ENCODE data around the gene POLR1E.

DNA sequence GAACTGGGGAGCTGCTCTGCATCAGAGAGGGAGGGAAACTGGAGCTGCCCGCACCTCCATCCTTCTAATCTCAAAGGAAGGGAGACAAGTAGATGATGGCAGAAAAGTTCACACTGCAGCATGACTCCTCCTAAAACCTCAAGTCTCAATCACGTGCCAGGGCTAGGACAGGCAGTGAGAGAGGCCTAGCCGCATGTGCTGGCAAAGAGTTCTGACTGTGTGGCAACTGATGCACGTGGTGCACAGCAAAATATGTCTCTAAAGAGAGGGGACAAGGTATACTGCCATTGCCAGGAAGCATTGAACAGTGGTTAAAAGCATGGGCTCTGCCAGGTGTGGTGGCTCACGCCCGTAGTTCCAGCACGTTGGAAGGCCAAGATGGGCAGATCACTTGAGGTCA, 52.4 kb downstream of the POLR1E start:
- TF ChIP-seq, protein P1, sequence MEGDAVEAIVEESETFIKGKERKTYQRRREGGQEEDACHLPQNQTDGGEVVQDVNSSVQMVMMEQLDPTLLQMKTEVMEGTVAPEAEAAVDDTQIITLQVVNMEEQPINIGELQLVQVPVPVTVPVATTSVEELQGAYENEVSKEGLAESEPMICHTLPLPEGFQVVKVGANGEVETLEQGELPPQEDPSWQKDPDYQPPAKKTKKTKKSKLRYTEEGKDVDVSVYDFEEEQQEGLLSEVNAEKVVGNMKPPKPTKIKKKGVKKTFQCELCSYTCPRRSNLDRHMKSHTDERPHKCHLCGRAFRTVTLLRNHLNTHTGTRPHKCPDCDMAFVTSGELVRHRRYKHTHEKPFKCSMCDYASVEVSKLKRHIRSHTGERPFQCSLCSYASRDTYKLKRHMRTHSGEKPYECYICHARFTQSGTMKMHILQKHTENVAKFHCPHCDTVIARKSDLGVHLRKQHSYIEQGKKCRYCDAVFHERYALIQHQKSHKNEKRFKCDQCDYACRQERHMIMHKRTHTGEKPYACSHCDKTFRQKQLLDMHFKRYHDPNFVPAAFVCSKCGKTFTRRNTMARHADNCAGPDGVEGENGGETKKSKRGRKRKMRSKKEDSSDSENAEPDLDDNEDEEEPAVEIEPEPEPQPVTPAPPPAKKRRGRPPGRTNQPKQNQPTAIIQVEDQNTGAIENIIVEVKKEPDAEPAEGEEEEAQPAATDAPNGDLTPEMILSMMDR (IDR thresholded peaks at IDR 0.05): no peak
- TF ChIP-seq, protein P2, sequence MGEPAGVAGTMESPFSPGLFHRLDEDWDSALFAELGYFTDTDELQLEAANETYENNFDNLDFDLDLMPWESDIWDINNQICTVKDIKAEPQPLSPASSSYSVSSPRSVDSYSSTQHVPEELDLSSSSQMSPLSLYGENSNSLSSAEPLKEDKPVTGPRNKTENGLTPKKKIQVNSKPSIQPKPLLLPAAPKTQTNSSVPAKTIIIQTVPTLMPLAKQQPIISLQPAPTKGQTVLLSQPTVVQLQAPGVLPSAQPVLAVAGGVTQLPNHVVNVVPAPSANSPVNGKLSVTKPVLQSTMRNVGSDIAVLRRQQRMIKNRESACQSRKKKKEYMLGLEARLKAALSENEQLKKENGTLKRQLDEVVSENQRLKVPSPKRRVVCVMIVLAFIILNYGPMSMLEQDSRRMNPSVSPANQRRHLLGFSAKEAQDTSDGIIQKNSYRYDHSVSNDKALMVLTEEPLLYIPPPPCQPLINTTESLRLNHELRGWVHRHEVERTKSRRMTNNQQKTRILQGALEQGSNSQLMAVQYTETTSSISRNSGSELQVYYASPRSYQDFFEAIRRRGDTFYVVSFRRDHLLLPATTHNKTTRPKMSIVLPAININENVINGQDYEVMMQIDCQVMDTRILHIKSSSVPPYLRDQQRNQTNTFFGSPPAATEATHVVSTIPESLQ (CRISPR knock-in tag; IDR thresholded peaks at IDR 0.05): no peak
- TF ChIP-seq, protein P3, sequence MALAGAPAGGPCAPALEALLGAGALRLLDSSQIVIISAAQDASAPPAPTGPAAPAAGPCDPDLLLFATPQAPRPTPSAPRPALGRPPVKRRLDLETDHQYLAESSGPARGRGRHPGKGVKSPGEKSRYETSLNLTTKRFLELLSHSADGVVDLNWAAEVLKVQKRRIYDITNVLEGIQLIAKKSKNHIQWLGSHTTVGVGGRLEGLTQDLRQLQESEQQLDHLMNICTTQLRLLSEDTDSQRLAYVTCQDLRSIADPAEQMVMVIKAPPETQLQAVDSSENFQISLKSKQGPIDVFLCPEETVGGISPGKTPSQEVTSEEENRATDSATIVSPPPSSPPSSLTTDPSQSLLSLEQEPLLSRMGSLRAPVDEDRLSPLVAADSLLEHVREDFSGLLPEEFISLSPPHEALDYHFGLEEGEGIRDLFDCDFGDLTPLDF (CRISPR knock-in tag; IDR thresholded peaks at IDR 0.05): no peak
- TF ChIP-seq NR3C1 (CRISPR knock-in tag; conservative IDR thresholded peaks at IDR 0.05; ENCODE audit: low read depth) (no peak), ZNF317 (CRISPR knock-in tag; IDR thresholded peaks at IDR 0.05; ENCODE audit: borderline replicate concordance, low read depth) (no peak), ESRRA (CRISPR knock-in tag; IDR thresholded peaks at IDR 0.05; ENCODE audit: borderline replicate concordance) (no peak), SMAD4 (CRISPR knock-in tag; IDR thresholded peaks at IDR 0.05) (no peak), ELF4 (CRISPR knock-in tag; IDR thresholded peaks at IDR 0.05; ENCODE audit: low read depth) (no peak), IRF2 (CRISPR knock-in tag; IDR thresholded peaks at IDR 0.05; ENCODE audit: borderline replicate concordance, low read depth) (no peak), JUN (CRISPR knock-in tag; IDR thresholded peaks at IDR 0.05) (no peak), EMX1 (CRISPR knock-in tag; IDR thresholded peaks at IDR 0.05) (no peak)
- TF ChIP-seq, protein P4, sequence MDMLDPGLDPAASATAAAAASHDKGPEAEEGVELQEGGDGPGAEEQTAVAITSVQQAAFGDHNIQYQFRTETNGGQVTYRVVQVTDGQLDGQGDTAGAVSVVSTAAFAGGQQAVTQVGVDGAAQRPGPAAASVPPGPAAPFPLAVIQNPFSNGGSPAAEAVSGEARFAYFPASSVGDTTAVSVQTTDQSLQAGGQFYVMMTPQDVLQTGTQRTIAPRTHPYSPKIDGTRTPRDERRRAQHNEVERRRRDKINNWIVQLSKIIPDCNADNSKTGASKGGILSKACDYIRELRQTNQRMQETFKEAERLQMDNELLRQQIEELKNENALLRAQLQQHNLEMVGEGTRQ (CRISPR knock-in tag; IDR thresholded peaks at IDR 0.05): no peak
- TF ChIP-seq, protein P5, sequence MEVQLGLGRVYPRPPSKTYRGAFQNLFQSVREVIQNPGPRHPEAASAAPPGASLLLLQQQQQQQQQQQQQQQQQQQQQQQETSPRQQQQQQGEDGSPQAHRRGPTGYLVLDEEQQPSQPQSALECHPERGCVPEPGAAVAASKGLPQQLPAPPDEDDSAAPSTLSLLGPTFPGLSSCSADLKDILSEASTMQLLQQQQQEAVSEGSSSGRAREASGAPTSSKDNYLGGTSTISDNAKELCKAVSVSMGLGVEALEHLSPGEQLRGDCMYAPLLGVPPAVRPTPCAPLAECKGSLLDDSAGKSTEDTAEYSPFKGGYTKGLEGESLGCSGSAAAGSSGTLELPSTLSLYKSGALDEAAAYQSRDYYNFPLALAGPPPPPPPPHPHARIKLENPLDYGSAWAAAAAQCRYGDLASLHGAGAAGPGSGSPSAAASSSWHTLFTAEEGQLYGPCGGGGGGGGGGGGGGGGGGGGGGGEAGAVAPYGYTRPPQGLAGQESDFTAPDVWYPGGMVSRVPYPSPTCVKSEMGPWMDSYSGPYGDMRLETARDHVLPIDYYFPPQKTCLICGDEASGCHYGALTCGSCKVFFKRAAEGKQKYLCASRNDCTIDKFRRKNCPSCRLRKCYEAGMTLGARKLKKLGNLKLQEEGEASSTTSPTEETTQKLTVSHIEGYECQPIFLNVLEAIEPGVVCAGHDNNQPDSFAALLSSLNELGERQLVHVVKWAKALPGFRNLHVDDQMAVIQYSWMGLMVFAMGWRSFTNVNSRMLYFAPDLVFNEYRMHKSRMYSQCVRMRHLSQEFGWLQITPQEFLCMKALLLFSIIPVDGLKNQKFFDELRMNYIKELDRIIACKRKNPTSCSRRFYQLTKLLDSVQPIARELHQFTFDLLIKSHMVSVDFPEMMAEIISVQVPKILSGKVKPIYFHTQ (CRISPR knock-in tag; IDR thresholded peaks at IDR 0.05): no peak

All from WTC11 (cell line).